Panc1 (cell line): ENCODE measurements around the gene PLEKHH2.

Source experiments
- CTCF ChIP-seq: fragments of 450-650 bp; IDR thresholded peaks from 2 replicates; pipeline ENCODE4 v1.5.1; 2017; ENCODE audit warnings: mild to moderate bottlenecking
- POLR2AphosphoS5 ChIP-seq: IDR thresholded peaks from 2 replicates; pipeline ENCODE4 v1.6.1; 2012; ENCODE audit warnings: mild to moderate bottlenecking, low read depth, low read length, moderate library complexity
- REST ChIP-seq, 2 experiments: IDR thresholded peaks; 2 replicates each; pipeline ENCODE4 v1.6.1; 2011 to 2012; ENCODE audit warnings: low read depth in 2 of 2, control low read depth in 1 of 2, low read length in 1 of 2, mild to moderate bottlenecking in 1 of 2, moderate library complexity in 1 of 2; ENCODE audit not compliant: insufficient read depth in 1 of 2
- SIN3A ChIP-seq: IDR thresholded peaks from 2 replicates; pipeline ENCODE4 v1.6.1; 2012; ENCODE audit warnings: low read depth, mild to moderate bottlenecking, low read length, moderate library complexity, borderline replicate concordance; ENCODE audit not compliant: insufficient read depth

GRCh38 chr2:43736637-43737036 lies 99.6 kb downstream of the PLEKHH2 start:
- TF ChIP-seq CTCF (no peak), REST (IDR thresholded peaks at IDR 0.05; ENCODE audit: insufficient read depth in 1 of 2, low read depth in 2 of 2, low read length in 1 of 2) (no peak), POLR2AphosphoS5 (no peak), SIN3A (no peak)
